ENCODE data around the gene GALR2.

GALR2 gene

GRCh38 chr17:76094046-76094445 is 19.5 kb downstream of the GALR2 start:
- DNase-seq (ENCODE audit: low read depth): no peak

GRCh38 chr17:76095943-76096342 is 21.4 kb downstream of the GALR2 start:
- no peak for DNase-seq (ENCODE audit: low read depth)

- no peak for DNase-seq (ENCODE audit: low read depth)
Measured at GRCh38 chr17:76097716-76098295, 23.2 kb downstream of the GALR2 start.

- DNase-seq (ENCODE audit: low read depth): no peak
Measured at GRCh38 chr17:76102944-76103273, 28.3 kb downstream of the GALR2 start.

GRCh38 chr17:76103274-76104139 is 28.9 kb downstream of the GALR2 start, which contains the start of gene EXOC7:
EXOC7 (minus strand) TSS chr17:76103787; CDS start chr17:76103692, 95 bp downstream.
- DNase-seq (ENCODE audit: low read depth): peak; percentile 64

- no peak for DNase-seq (ENCODE audit: low read depth)
Measured at GRCh38 chr17:76104140-76104895, 29.7 kb downstream of the GALR2 start.

GRCh38 chr17:76104896-76105231 is 30.3 kb downstream of the GALR2 start:
- DNase-seq (ENCODE audit: low read depth): no peak

- DNase-seq (ENCODE audit: low read depth): no peak
Measured at GRCh38 chr17:76106703-76107102, 32.1 kb downstream of the GALR2 start.

- no peak for DNase-seq (ENCODE audit: low read depth)
Measured at GRCh38 chr17:76107509-76107908, 32.9 kb downstream of the GALR2 start.

GRCh38 chr17:76111956-76112355 is 37.4 kb downstream of the GALR2 start:
- DNase-seq (ENCODE audit: low read depth): no peak

GRCh38 chr17:76115138-76115754 is 40.7 kb downstream of the GALR2 start:
- no peak for DNase-seq (ENCODE audit: low read depth)

- DNase-seq (ENCODE audit: low read depth): no peak
Measured at GRCh38 chr17:76119409-76120371, 45.1 kb downstream of the GALR2 start.

GRCh38 chr17:76120658-76121008 is 46.1 kb downstream of the GALR2 start:
- DNase-seq (ENCODE audit: low read depth): no peak

- DNase-seq (ENCODE audit: low read depth): no peak
Measured at GRCh38 chr17:76121932-76122430, 47.4 kb downstream of the GALR2 start.

GRCh38 chr17:76122431-76123190 is 48.0 kb downstream of the GALR2 start:
- no peak for DNase-seq (ENCODE audit: low read depth)

GRCh38 chr17:76123191-76123499 is 48.6 kb downstream of the GALR2 start:
- no peak for DNase-seq (ENCODE audit: low read depth)

GRCh38 chr17:76123749-76124581 is 49.4 kb downstream of the GALR2 start:
- no peak for DNase-seq (ENCODE audit: low read depth)

GRCh38 chr17:76124582-76125390 is 50.2 kb downstream of the GALR2 start:
- no peak for DNase-seq (ENCODE audit: low read depth)

GRCh38 chr17:76125391-76125675 is 50.8 kb downstream of the GALR2 start:
- no peak for DNase-seq (ENCODE audit: low read depth)
